Measurements from ENCODE around the gene SLC22A5.
"Not testable (repeated sequence)": the region's sequence is repeated elsewhere in the genome, so short reads cannot be mapped to it uniquely, and the experiment has no call there.

SLC22A5 gene

DNA sequence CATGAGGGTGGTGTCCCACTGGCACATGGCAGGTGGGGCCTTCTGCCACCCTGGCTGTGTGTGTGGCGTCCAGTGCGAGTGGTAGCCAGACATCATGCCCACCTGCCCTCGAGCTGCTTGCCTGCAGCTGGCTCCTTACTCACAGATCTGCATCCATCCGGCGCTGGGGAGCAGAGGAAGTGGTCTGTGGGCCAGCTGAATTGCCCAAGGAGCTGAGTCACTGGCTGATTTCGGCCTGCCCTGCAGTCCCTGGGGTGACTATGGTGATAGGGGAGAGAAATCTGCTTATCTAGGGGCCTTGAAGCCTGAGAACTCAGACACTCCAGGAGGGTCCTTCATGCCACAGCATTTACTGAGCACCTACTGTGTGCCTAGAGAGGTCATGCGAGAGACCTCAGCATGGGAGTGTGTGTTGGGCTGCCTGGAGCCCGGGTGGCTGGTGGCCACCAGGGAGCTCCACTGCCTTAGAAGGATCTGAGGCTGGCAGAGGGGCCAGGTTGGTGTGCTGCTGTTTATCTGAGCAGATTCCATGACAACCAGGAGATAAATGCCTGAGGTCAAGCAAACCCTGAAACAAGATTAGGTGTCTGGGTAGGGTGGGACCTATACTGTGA, 57.1 kb downstream of the SLC22A5 start:
- DNase-seq (ENCODE audit: low spot score): peak; percentile 96

GRCh38 chr5:132427281-132428146, 58.0 kb downstream of the SLC22A5 start:
- DNase-seq (ENCODE audit: low spot score) (peak; percentile 37), FAIRE-seq (no peak)

More for the DNA sequence above, 57.1 kb downstream of the SLC22A5 start:
- peak; percentile 81 for FAIRE-seq

DNA sequence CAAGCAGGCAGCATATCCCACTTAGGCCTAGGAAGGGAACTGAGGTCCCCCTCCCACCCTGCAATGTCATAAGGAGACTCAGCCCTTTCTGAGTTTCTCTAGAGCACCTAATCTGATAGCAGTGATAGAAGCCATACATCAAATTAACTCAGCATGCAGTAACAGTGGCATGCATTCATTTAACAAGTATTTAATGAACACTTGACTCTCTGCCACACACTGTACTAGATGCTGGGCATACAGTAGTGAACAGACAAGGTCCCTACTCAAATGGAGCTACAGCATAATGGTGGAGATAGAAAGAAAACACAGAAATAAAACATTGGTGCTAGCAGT, 58.6 kb downstream of the SLC22A5 start:
- FAIRE-seq (no peak), DNase-seq (ENCODE audit: low spot score) (no peak)

GRCh38 chr5:132428484-132429462, 59.3 kb downstream of the SLC22A5 start:
- peak; percentile 84 for DNase-seq (ENCODE audit: low spot score)
- FAIRE-seq: peak; percentile 79

DNA sequence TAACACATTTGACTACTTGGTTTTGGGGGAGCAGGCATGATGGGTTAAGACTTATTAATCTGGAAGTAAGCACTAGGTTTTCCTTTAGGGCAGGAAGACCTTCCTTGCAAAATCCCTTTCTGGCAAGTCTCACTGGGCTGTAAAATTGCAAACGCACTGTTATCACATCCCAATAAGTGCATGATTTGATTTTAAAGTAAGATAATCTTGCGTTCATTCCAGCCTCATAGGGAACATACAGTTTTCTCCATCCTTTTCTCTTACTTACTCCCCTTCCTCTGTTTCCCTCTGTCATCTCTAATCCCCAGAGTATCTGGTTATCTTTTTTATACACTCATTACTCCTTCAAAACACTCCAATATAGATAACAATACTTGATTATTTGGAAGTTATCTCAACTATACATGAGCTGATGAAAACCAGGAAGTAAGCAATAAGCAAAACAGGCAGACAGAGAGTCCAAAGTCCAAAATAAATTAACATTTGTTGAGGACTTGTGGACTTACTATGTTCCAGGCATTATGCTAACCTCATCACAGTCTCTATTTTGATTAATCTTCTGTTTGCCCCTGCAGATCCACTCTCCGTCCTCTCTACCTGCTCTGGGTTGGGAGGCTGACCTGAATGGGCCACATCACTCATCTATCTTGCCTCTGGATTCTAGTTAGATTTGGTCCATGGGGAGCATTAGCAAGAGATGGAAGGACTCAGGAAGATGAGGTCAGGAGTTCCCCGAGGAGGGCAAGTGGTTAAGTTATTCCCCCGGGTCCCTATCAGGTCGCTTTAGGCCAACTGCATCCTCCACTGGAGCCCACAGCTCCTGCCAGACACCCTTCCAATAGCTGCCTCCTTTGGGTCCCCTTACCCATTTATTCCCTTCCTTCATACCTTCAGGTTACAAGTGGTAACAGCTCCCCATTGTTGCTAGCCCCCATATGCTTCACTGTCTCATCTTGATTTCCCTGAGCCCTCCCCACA, 60.2 kb downstream of the SLC22A5 start:
- DNase-seq (ENCODE audit: low spot score) (no peak), FAIRE-seq (no peak)

DNA sequence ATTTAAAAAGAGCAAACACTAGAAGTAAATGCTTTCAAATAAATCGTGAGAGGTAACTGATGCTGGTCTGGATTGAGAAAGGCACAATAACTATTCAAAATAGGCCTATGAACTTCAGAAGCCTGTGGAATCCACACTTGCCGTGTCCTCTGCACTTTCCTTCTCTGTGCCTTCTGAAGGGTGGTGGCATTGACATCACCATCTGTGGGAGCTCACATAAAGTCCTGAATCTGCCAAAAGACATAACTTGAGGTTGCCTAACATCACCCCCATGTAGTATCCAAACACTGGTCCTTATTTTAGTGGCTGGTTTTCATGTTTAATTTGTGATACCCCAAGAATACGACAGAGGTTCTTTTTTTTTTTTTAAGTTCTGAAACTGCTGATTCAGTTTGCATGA, 61.2 kb downstream of the SLC22A5 start:
- DNase-seq (ENCODE audit: low spot score) (no peak), FAIRE-seq (no peak)

DNA sequence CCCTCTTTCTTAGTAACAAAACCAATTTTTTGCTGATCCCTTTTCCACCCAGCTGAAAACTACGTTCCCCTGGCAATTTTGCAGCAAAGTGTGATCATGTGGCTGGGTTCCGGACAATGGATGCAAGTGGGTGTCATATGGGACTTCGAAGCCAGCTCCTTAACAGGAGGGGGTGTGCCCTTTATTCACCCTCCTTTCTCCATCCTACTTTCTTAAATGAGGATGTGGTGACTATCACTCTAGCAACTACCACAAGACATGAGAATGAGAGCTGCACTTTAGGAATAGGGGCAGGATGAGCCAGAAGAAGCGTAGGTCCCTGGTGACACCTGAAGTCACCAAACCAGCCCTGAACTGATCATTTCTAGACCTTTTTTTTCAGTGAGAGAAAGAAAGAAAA, 62.1 kb downstream of the SLC22A5 start:
- DNase-seq (ENCODE audit: low spot score) (no peak), FAIRE-seq (no peak)

DNA sequence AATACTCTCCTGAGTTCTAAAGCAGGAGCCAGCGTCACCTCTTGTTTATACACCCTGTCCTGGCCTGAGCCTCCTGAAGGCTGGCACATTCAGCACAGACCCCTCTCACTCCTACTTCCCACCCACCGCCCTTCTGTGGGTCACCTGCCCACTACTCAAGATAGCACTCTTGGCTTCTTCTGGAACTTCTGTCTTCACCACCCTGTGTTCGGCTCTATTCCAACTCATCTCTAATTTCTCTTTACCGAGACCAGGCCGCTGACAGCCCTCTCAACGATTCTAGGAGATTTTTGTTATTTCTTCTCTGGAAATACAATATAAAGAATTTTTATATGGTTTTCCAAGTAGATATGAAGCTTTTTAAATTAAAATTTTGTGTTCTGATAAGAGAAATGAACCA, 63.6 kb downstream of the SLC22A5 start:
- FAIRE-seq (no peak), DNase-seq (ENCODE audit: low spot score) (no peak)

DNA sequence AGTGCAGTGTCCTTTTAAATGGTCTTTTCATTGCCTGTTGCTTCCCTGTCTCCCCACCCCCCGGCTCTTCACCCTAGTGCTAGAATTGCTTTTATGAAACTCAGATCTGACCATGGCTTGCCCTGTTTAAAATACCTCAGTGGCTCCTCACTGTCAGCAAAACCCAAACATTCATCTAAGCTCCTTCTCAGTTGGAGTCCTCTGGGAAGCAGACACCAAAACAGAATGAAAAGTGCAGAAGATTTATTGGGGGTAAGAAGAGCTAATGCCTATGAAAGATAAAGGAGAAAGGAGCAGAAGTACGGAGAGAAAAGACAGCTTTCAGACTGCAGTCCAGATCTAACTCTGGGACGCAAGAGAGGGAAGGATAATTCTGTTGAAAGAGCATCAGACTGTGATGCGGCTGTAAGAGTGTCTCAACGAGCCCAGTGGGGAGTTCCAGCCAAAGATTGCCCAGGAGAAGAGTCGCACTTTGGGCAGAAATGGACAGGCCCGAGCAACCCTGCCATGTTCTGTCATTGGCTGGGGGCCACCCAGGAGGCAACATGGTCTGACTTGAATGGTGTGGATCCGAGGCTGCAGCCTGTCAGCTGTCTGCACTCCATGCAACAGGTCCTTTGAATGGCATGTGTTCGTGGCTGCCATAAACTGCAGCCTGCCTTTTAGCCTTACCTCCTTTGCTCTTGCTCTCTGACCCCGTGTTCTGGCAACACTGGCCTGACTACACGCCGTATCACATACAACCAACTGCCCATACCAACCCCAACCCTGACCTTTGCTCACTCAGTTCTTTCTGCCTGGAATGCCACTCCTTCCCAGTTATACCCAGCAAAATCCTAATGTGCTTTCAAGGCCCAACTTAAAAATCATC, 65.1 kb downstream of the SLC22A5 start:
- FAIRE-seq: no peak

DNA sequence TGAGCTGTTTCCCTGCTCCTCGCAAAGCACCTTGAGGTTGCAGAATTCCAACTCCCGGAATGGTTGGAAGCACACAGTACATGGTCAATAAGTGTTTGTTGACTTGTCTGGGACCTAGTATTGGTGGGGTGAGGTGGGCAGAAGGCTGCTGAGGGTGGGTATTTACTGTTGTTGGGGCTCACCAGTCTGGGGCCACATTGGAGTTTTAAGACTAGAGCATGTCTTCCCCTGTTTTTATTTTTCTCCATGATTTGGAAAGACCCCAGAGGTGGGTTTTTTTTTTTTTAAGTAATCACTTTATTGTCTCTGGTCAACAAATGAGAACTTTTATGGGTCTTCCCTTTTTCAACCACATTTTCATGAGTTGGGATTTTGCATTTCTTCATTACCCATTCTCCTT, 65.9 kb downstream of the SLC22A5 start:
- no peak for DNase-seq (ENCODE audit: low spot score)
- no peak for FAIRE-seq

More for the DNA sequence above, 65.1 kb downstream of the SLC22A5 start:
- no peak for DNase-seq (ENCODE audit: low spot score)

- no peak for DNase-seq (ENCODE audit: low spot score)
- no peak for FAIRE-seq
Observed at GRCh38 chr5:132435886-132436285, 66.4 kb downstream of the SLC22A5 start.

GRCh38 chr5:132436936-132437335, 67.4 kb downstream of the SLC22A5 start:
- no peak for FAIRE-seq
- no peak for DNase-seq (ENCODE audit: low spot score)

- no peak for FAIRE-seq
- DNase-seq (ENCODE audit: low spot score): peak; percentile 53
Observed at GRCh38 chr5:132437604-132438266, 68.2 kb downstream of the SLC22A5 start.

DNA sequence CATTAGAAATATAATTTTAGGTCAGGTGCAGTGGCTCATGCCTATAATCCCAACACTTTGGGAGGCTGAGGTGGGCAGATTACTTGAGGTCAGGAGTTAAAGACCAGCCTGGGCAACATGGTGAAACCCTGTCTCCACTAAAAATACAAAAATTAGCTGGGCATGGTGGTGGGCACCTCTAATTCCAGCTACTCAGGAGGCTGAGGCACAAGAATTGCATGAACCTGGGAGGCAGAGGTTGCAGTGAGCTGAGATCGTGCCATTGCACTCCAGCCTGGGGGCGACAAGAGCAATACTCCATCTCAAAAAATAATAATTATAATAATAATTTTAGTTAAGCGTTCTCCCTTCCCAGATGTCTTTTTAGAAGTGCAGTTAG, 68.7 kb downstream of the SLC22A5 start:
- not testable (repeated sequence) for FAIRE-seq; DNase-seq (ENCODE audit: low spot score)

- no peak for FAIRE-seq
- no peak for DNase-seq (ENCODE audit: low spot score)
Observed at GRCh38 chr5:132438917-132439316, 69.4 kb downstream of the SLC22A5 start.

DNA sequence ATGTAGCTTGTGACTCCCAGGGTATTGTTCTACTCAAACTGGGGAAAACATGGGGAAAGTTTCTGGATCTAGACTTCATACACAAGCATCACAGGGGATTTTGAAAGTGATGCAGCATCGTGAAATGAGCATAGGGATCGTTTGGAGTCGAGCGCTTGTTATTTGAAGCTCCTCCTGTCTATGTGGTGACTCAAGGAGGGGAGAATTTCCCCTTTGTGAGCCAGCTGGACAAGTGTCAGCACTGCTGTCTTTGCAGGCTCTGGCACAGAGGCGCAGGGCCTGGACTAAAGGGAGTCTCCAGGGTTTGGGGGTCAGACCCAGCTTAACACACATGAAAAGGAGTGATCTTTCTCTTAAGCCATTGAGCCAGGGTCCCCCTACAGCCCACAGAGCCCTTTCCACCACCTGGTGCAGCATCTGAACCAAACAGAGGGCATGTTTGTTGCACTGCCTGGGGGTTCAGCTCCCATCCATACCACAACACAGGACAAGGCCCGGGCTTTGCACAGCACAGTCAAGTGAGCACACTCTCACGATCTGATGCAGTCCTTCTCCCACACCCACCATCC, 70.1 kb downstream of the SLC22A5 start:
- DNase-seq (ENCODE audit: low spot score) (no peak), FAIRE-seq (no peak)

DNA sequence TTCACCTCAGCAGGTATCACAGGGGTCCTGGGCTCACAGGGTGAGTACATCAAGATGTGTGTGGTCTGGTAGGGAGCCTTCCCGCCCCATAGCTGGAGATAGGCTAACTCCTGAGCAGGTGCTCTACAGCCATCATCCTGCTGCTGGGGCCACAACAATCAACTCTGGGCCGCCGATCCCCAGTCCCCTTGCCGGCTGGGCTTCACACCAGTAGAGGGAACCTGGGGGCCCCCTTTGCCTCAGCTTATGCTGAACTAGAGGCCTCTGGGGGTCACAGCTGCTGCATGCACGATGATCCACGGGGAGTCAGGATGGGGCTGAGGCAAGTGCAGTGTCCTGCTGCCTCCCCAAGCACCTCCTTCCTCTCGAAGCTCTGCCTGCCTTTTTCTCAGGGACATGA, 74.6 kb downstream of the SLC22A5 start:
- FAIRE-seq: no peak

More for the DNA sequence above, 74.6 kb downstream of the SLC22A5 start:
- DNase-seq (ENCODE audit: low spot score): no peak

Data from RCC 7860 (cell line).